ENCODE data around the gene SPIC.
"Not testable (repeated sequence)": the region's sequence is repeated elsewhere in the genome, so short reads cannot be mapped to it uniquely, and the experiment has no call there.

The SPIC gene

GRCh38 chr12:101474711-101475386 lies at the start of gene SPIC:
TSS of gene SPIC (plus strand) at chr12:101475336. CDS start at chr12:101476905, 1,569 bp downstream.
- DNase-seq, result no peak

- DNase-seq, result no peak
Observed at GRCh38 chr12:101430456-101430855, 44.7 kb upstream of the SPIC start.

- DNase-seq, result no peak
Observed at GRCh38 chr12:101436136-101436535, 39.0 kb upstream of the SPIC start.

- DNase-seq, result no peak
Observed at GRCh38 chr12:101439236-101439635, 35.9 kb upstream of the SPIC start.

- no peak for DNase-seq
Observed at GRCh38 chr12:101441461-101442224, 33.5 kb upstream of the SPIC start.

GRCh38 chr12:101455685-101456084 lies 19.5 kb upstream of the SPIC start:
- no peak for DNase-seq

GRCh38 chr12:101459642-101460346 lies 15.3 kb upstream of the SPIC start:
- DNase-seq, result no peak

- no peak for DNase-seq
Observed at GRCh38 chr12:101468948-101469347, 6.2 kb upstream of the SPIC start.

- no peak for DNase-seq
Observed at GRCh38 chr12:101470939-101471338, 4.2 kb upstream of the SPIC start.

GRCh38 chr12:101471878-101472277 lies 3.3 kb upstream of the SPIC start:
- DNase-seq, result not testable (repeated sequence)

GRCh38 chr12:101474248-101474647 lies 888 bp upstream of the SPIC start:
- DNase-seq, result no peak

- no peak for DNase-seq
Observed at GRCh38 chr12:101475751-101476305, 692 bp downstream of the SPIC start.

- DNase-seq, result no peak
Observed at GRCh38 chr12:101480849-101481248, 5.7 kb downstream of the SPIC start.

GRCh38 chr12:101485021-101485420 lies 9.9 kb downstream of the SPIC start:
- no peak for DNase-seq

- DNase-seq, result no peak
Observed at GRCh38 chr12:101488469-101488868, 13.3 kb downstream of the SPIC start.

- peak in 1 of 2 experiments; percentile 9 for DNase-seq
Observed at GRCh38 chr12:101490286-101490920, 15.3 kb downstream of the SPIC start.

- DNase-seq, result no peak
Observed at GRCh38 chr12:101491329-101491728, 16.2 kb downstream of the SPIC start.

GRCh38 chr12:101493556-101493955 lies 18.4 kb downstream of the SPIC start:
- DNase-seq, result no peak

- no peak for DNase-seq
Observed at GRCh38 chr12:101498252-101498651, 23.1 kb downstream of the SPIC start.

GRCh38 chr12:101501410-101501995 lies 26.4 kb downstream of the SPIC start:
- DNase-seq, result no peak

GRCh38 chr12:101521136-101521535 lies 46.0 kb downstream of the SPIC start:
- DNase-seq, result no peak

- DNase-seq, result no peak
Observed at GRCh38 chr12:101527682-101528081, 52.5 kb downstream of the SPIC start.
